C4-2B (cell line): Measurements from ENCODE around the gene PNPLA6.

ENCODE experiments used
- H3K27ac ChIP-seq: fragments of 450-650 bp; 2 replicates; pipeline ENCODE4 v1.5.1; 2017
- CTCF ChIP-seq: fragments of 450-650 bp; conservative IDR thresholded peaks from 2 replicates; pipeline ENCODE4 v1.5.1; 2017; ENCODE audit warnings: mild to moderate bottlenecking
- ZFX ChIP-seq: fragments of 450-650 bp; IDR thresholded peaks from 2 replicates; pipeline ENCODE4 v1.6.1; 2017

PNPLA6 gene

GRCh38 chr19:7522072-7522922 is 13.2 kb upstream of the PNPLA6 start, which contains the start of gene MCOLN1:
Gene MCOLN1 (plus strand): TSS chr19:7522624. CDS start chr19:7522751, 127 bp downstream.
- no peak for TF ChIP-seq CTCF
- TF ChIP-seq ZFX = no peak
- peak within 1 kb of the TSS; percentile 47 for H3K27ac ChIP-seq

- peak overlapping the region; percentile 47 for H3K27ac ChIP-seq
- TF ChIP-seq CTCF (no peak), ZFX (no peak)
Observed at GRCh38 chr19:7522923-7523667, 12.4 kb upstream of the PNPLA6 start.

- no peak overlapping the region for H3K27ac ChIP-seq
- TF ChIP-seq CTCF (no peak), ZFX (no peak)
Observed at GRCh38 chr19:7524523-7524922, 11.0 kb upstream of the PNPLA6 start.

GRCh38 chr19:7524992-7525739 is 10.4 kb upstream of the PNPLA6 start:
- H3K27ac ChIP-seq = no peak overlapping the region
- TF ChIP-seq CTCF = no peak
- no peak for TF ChIP-seq ZFX

GRCh38 chr19:7526059-7526929 is 9.2 kb upstream of the PNPLA6 start:
- H3K27ac ChIP-seq = no peak overlapping the region
- TF ChIP-seq ZFX (no peak), CTCF (no peak)

GRCh38 chr19:7527516-7528191 is 7.9 kb upstream of the PNPLA6 start:
- H3K27ac ChIP-seq = no peak overlapping the region

More at GRCh38 chr19:7527516-7528191, 7.9 kb upstream of the PNPLA6 start:
- no peak for TF ChIP-seq ZFX
- no peak for TF ChIP-seq CTCF
